ENCODE results near the gene GPR15.
"Not testable (repeated sequence)": the region's sequence is repeated elsewhere in the genome, so short reads cannot be mapped to it uniquely, and the experiment has no call there.

GPR15 gene

GRCh38 chr3:98545940-98546339, 14.2 kb downstream of the GPR15 start:
- Mint-ChIP-seq H3K27me3 (no peaks in the 10 kb centered on the region), H3K4me3 (peak overlapping the region; percentile 60), H3K9me3 (no peaks in the 10 kb centered on the region), H3K36me3 (peaks cover 4% of the 10 kb centered on the region), H3K27ac (peak overlapping the region; percentile 84), H3K4me1 (peaks cover 25% of the 10 kb centered on the region)
- ATAC-seq: peak; percentile 67

- peaks cover 35% of the 10 kb centered on the region for H3K4me1 Mint-ChIP-seq
- no peak overlapping the region for H3K27ac Mint-ChIP-seq
- H3K4me3 Mint-ChIP-seq: no peak overlapping the region
- no peaks in the 10 kb centered on the region for H3K9me3 Mint-ChIP-seq
- ATAC-seq: no peak
- H3K36me3 Mint-ChIP-seq: peaks cover 8% of the 10 kb centered on the region
- H3K27me3 Mint-ChIP-seq: no peaks in the 10 kb centered on the region
These were observed 16.8 kb downstream of the GPR15 start for GRCh38 chr3:98548544-98548943.

GRCh38 chr3:98550833-98551232, 19.1 kb downstream of the GPR15 start:
- H3K4me1 Mint-ChIP-seq: peaks cover 55% of the 10 kb centered on the region
- H3K27me3 Mint-ChIP-seq: no peaks in the 10 kb centered on the region
- H3K27ac Mint-ChIP-seq: peak overlapping the region; percentile 100
- H3K36me3 Mint-ChIP-seq: peaks cover 12% of the 10 kb centered on the region
- H3K9me3 Mint-ChIP-seq: no peaks in the 10 kb centered on the region
- ATAC-seq: no peak
- H3K4me3 Mint-ChIP-seq: no peak overlapping the region

GRCh38 chr3:98551236-98551635, 19.5 kb downstream of the GPR15 start:
- peaks cover 56% of the 10 kb centered on the region for H3K4me1 Mint-ChIP-seq
- no peak for ATAC-seq
- no peaks in the 10 kb centered on the region for H3K9me3 Mint-ChIP-seq
- no peak overlapping the region for H3K4me3 Mint-ChIP-seq
- H3K27ac Mint-ChIP-seq: peak overlapping the region; percentile 100
- H3K36me3 Mint-ChIP-seq: peaks cover 14% of the 10 kb centered on the region
- H3K27me3 Mint-ChIP-seq: no peaks in the 10 kb centered on the region

GRCh38 chr3:98551754-98552153, 20.0 kb downstream of the GPR15 start:
- ATAC-seq: no peak
- Mint-ChIP-seq H3K4me3 (peak overlapping the region; percentile 61), H3K4me1 (peaks cover 58% of the 10 kb centered on the region), H3K27me3 (no peaks in the 10 kb centered on the region), H3K36me3 (peaks cover 14% of the 10 kb centered on the region), H3K27ac (peak overlapping the region; percentile 100), H3K9me3 (no peaks in the 10 kb centered on the region)

- peak overlapping the region; percentile 100 for H3K27ac Mint-ChIP-seq
- no peak for ATAC-seq
- H3K9me3 Mint-ChIP-seq: no peaks in the 10 kb centered on the region
- H3K4me3 Mint-ChIP-seq: peak overlapping the region; percentile 61
- no peaks in the 10 kb centered on the region for H3K27me3 Mint-ChIP-seq
- peaks cover 64% of the 10 kb centered on the region for H3K4me1 Mint-ChIP-seq
- peaks cover 14% of the 10 kb centered on the region for H3K36me3 Mint-ChIP-seq
These were observed 20.6 kb downstream of the GPR15 start for GRCh38 chr3:98552232-98553020.

GRCh38 chr3:98553021-98553563, 21.3 kb downstream of the GPR15 start:
- no peak for ATAC-seq
- Mint-ChIP-seq H3K27ac (peak overlapping the region; percentile 100), H3K4me3 (peak overlapping the region; percentile 54), H3K9me3 (no peaks in the 10 kb centered on the region), H3K27me3 (no peaks in the 10 kb centered on the region), H3K4me1 (peaks cover 71% of the 10 kb centered on the region), H3K36me3 (peaks cover 14% of the 10 kb centered on the region)

- no peak for ATAC-seq
- Mint-ChIP-seq H3K4me1 (peaks cover 78% of the 10 kb centered on the region), H3K27me3 (no peaks in the 10 kb centered on the region), H3K27ac (peak overlapping the region; percentile 100), H3K36me3 (peaks cover 14% of the 10 kb centered on the region), H3K9me3 (no peaks in the 10 kb centered on the region), H3K4me3 (peak overlapping the region; percentile 73)
These were observed 22.0 kb downstream of the GPR15 start for GRCh38 chr3:98553753-98554152.

- H3K9me3 Mint-ChIP-seq: no peaks in the 10 kb centered on the region
- H3K4me3 Mint-ChIP-seq: peak overlapping the region; percentile 81
- H3K4me1 Mint-ChIP-seq: peaks cover 83% of the 10 kb centered on the region
- peaks cover 14% of the 10 kb centered on the region for H3K36me3 Mint-ChIP-seq
- H3K27ac Mint-ChIP-seq: peak overlapping the region; percentile 100
- no peak for ATAC-seq
- no peaks in the 10 kb centered on the region for H3K27me3 Mint-ChIP-seq
These were observed 22.8 kb downstream of the GPR15 start for GRCh38 chr3:98554580-98554979.

GRCh38 chr3:98555025-98555379, 23.2 kb downstream of the GPR15 start:
- Mint-ChIP-seq H3K36me3 (peaks cover 14% of the 10 kb centered on the region), H3K4me3 (peak overlapping the region; percentile 81)

GRCh38 chr3:98556164-98557130, 24.7 kb downstream of the GPR15 start:
- Mint-ChIP-seq H3K27me3 (no peaks in the 10 kb centered on the region), H3K27ac (peak overlapping the region; percentile 100), H3K36me3 (peaks cover 14% of the 10 kb centered on the region), H3K4me1 (peaks cover 82% of the 10 kb centered on the region), H3K9me3 (no peaks in the 10 kb centered on the region), H3K4me3 (peak overlapping the region; percentile 81)
- ATAC-seq: peak; percentile 96

More at GRCh38 chr3:98555025-98555379, 23.2 kb downstream of the GPR15 start:
- no peaks in the 10 kb centered on the region for H3K9me3 Mint-ChIP-seq
- H3K27ac Mint-ChIP-seq: peak overlapping the region; percentile 100
- no peaks in the 10 kb centered on the region for H3K27me3 Mint-ChIP-seq
- no peak for ATAC-seq
- H3K4me1 Mint-ChIP-seq: peaks cover 83% of the 10 kb centered on the region

GRCh38 chr3:98557324-98558010, 25.7 kb downstream of the GPR15 start:
- H3K4me3 Mint-ChIP-seq: peak overlapping the region; percentile 81
- peaks cover 72% of the 10 kb centered on the region for H3K4me1 Mint-ChIP-seq
- peak overlapping the region; percentile 100 for H3K27ac Mint-ChIP-seq
- H3K9me3 Mint-ChIP-seq: no peaks in the 10 kb centered on the region
- ATAC-seq: no peak
- H3K36me3 Mint-ChIP-seq: peaks cover 6% of the 10 kb centered on the region
- no peaks in the 10 kb centered on the region for H3K27me3 Mint-ChIP-seq

- ATAC-seq: no peak
- Mint-ChIP-seq H3K36me3 (peaks cover 6% of the 10 kb centered on the region), H3K27me3 (no peaks in the 10 kb centered on the region), H3K9me3 (no peaks in the 10 kb centered on the region), H3K4me1 (peaks cover 70% of the 10 kb centered on the region), H3K4me3 (peak overlapping the region; percentile 21), H3K27ac (peak overlapping the region; percentile 100)
These were observed 26.5 kb downstream of the GPR15 start for GRCh38 chr3:98558100-98558827.

- H3K27me3 Mint-ChIP-seq, H3K27ac Mint-ChIP-seq, H3K4me3 Mint-ChIP-seq, H3K36me3 Mint-ChIP-seq, H3K9me3 Mint-ChIP-seq, ATAC-seq: not testable (repeated sequence)
- H3K4me1 Mint-ChIP-seq: peaks cover 71% of the 10 kb centered on the region
These were observed 28.0 kb downstream of the GPR15 start for GRCh38 chr3:98559769-98560168.
